DND-41 (cell line): ENCODE results near the gene CYP26C1.

Experiments used
- ATAC-seq: fragments of 200-7000 bp; cut with Tn5 transposase; 3 replicates; pipeline ENCODE4 v1.9.1; 2021; ENCODE audit warnings: low read depth; ENCODE audit not compliant: insufficient read depth
- DNase-seq: peaks from one replicate; pipeline ENCODE4 v3.0.0-alpha.2; 2020
- H2AFZ ChIP-seq: 2 replicates; pipeline ENCODE4 v1.6.0; 2012; ENCODE audit warnings: low read depth, low read length
- H3K27ac ChIP-seq: 2 replicates; pipeline ENCODE4 v1.5.1; 2012; ENCODE audit warnings: low read length, inconsistent platforms
- H3K27me3 ChIP-seq: fragments of 200-600 bp; sonication (generic); 2 replicates; pipeline ENCODE4 v1.6.0; 2012; ENCODE audit warnings: low read length, mild to moderate bottlenecking, inconsistent platforms; ENCODE audit not compliant: insufficient read depth, poor library complexity
- H3K36me3 ChIP-seq: 2 replicates; pipeline ENCODE4 v1.5.1; 2012; ENCODE audit warnings: low read length, inconsistent platforms; ENCODE audit not compliant: insufficient read depth
- H3K4me1 ChIP-seq: 2 replicates; pipeline ENCODE4 v1.5.1; 2012; ENCODE audit warnings: mild to moderate bottlenecking, low read length; ENCODE audit not compliant: insufficient read depth
- H3K4me2 ChIP-seq: 2 replicates; pipeline ENCODE4 v1.6.0; 2012; ENCODE audit warnings: mild to moderate bottlenecking, moderate library complexity, low read length, inconsistent platforms; ENCODE audit not compliant: insufficient read depth
- H3K4me3 ChIP-seq, 2 experiments: fragments of 200-600 bp in 1 of 2; shearing (Covaris generic) in 1 of 2; 2 replicates each; pipeline ENCODE4 v1.5.1; 2012 to 2016; ENCODE audit warnings: inconsistent platforms in 2 of 2, low read length in 2 of 2, mild to moderate bottlenecking in 2 of 2, low read depth in 1 of 2, moderate library complexity in 1 of 2
- H3K79me2 ChIP-seq: 2 replicates; pipeline ENCODE4 v1.6.0; 2012; ENCODE audit warnings: low read length, inconsistent platforms; ENCODE audit not compliant: insufficient read depth
- H3K9ac ChIP-seq: 2 replicates; pipeline ENCODE4 v1.6.0; 2012; ENCODE audit warnings: low read depth, mild to moderate bottlenecking, inconsistent platforms, low read length, moderate library complexity
- H3K9me3 ChIP-seq: 2 replicates; pipeline ENCODE4 v1.5.1; 2012; ENCODE audit warnings: low read length, moderate library complexity, mild to moderate bottlenecking, inconsistent platforms; ENCODE audit not compliant: insufficient read depth, severe bottlenecking
- H4K20me1 ChIP-seq: 2 replicates; pipeline ENCODE4 v1.6.0; 2012; ENCODE audit warnings: low read length; ENCODE audit not compliant: insufficient read depth
- EZH2 ChIP-seq: IDR thresholded peaks from 3 replicates; pipeline ENCODE4 v1.6.1; 2012; ENCODE audit warnings: borderline replicate concordance, low read depth, mild to moderate bottlenecking, moderate library complexity, low read length, inconsistent platforms; ENCODE audit not compliant: severe bottlenecking
- TF ChIP-seq, protein P1 (sequence below): IDR thresholded peaks from 2 replicates; pipeline ENCODE4 v1.5.1; 2012; ENCODE audit warnings: borderline replicate concordance, low read length, moderate library complexity, mild to moderate bottlenecking; ENCODE audit not compliant: poor library complexity, severe bottlenecking; ENCODE audit errors: extremely low read depth

Gene CYP26C1

DNA sequence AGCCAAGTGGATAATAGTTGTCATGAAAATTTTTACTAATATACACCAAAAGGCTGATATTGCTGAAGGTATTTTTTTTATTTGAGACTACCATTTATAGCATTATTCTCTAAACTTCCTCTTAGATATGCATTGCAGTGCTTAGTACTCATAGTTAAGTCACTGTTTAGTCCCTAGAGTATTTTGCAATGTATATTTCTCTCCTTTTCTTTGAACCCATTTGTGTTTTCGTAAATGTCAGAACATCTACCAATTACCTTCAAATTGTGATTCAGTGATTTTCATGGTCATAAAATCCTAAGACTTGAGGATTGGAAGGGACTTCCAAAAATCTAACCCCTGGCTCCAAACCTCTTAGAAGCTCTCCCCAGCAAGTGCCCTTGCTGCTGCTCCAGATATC lies 21.5 kb upstream of the CYP26C1 start:
- H3K9ac ChIP-seq = no peak overlapping the region
- TF ChIP-seq, protein P1, sequence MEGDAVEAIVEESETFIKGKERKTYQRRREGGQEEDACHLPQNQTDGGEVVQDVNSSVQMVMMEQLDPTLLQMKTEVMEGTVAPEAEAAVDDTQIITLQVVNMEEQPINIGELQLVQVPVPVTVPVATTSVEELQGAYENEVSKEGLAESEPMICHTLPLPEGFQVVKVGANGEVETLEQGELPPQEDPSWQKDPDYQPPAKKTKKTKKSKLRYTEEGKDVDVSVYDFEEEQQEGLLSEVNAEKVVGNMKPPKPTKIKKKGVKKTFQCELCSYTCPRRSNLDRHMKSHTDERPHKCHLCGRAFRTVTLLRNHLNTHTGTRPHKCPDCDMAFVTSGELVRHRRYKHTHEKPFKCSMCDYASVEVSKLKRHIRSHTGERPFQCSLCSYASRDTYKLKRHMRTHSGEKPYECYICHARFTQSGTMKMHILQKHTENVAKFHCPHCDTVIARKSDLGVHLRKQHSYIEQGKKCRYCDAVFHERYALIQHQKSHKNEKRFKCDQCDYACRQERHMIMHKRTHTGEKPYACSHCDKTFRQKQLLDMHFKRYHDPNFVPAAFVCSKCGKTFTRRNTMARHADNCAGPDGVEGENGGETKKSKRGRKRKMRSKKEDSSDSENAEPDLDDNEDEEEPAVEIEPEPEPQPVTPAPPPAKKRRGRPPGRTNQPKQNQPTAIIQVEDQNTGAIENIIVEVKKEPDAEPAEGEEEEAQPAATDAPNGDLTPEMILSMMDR = no peak
- TF ChIP-seq EZH2 = no peak
- no peaks in the 10 kb centered on the region for H3K27me3 ChIP-seq
- H3K9me3 ChIP-seq = no peaks in the 10 kb centered on the region
- no peak overlapping the region for H3K4me3 ChIP-seq
- no peaks in the 10 kb centered on the region for H3K36me3 ChIP-seq
- H4K20me1 ChIP-seq = no peaks in the 10 kb centered on the region
- no peak overlapping the region for H3K4me2 ChIP-seq
- no peaks in the 10 kb centered on the region for H3K4me1 ChIP-seq
- no peak for ATAC-seq
- H3K27ac ChIP-seq = no peak overlapping the region
- no peak overlapping the region for H2AFZ ChIP-seq
- no peak for DNase-seq
- H3K79me2 ChIP-seq = no peaks in the 10 kb centered on the region

DNA sequence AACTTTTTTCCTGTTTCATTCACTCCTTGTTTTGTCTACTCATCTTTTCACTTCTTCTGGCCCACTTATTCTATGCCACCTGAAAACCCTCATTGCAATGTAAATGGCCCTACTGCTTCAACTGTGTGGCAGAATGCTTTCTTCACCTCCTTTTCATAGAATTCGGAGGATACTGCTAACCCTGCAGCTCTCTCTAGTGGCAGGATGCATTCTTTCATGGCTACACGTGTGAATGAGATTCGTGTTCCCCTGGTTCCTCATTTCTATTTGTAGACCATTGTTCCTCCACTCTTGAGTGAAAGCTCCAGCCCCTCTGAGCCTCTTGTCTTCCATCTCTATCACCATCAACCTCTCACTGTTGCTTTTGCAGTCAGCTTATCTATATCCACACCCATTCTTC lies 20.9 kb upstream of the CYP26C1 start:
- H3K79me2 ChIP-seq = no peaks in the 10 kb centered on the region
- H3K9ac ChIP-seq = no peak overlapping the region
- H3K4me1 ChIP-seq = no peaks in the 10 kb centered on the region
- no peaks in the 10 kb centered on the region for H3K27me3 ChIP-seq
- DNase-seq (no peak), ATAC-seq (peak; percentile 33; the same call in 1 of the 3 replicates)
- no peak overlapping the region for H3K4me2 ChIP-seq
- H3K9me3 ChIP-seq = no peaks in the 10 kb centered on the region
- H3K4me3 ChIP-seq = no peak overlapping the region
- H3K36me3 ChIP-seq = no peaks in the 10 kb centered on the region
- TF ChIP-seq, protein P1 = peak; percentile 50
- TF ChIP-seq EZH2 = no peak
- H3K27ac ChIP-seq = no peak overlapping the region
- no peak overlapping the region for H2AFZ ChIP-seq
- no peaks in the 10 kb centered on the region for H4K20me1 ChIP-seq

DNA sequence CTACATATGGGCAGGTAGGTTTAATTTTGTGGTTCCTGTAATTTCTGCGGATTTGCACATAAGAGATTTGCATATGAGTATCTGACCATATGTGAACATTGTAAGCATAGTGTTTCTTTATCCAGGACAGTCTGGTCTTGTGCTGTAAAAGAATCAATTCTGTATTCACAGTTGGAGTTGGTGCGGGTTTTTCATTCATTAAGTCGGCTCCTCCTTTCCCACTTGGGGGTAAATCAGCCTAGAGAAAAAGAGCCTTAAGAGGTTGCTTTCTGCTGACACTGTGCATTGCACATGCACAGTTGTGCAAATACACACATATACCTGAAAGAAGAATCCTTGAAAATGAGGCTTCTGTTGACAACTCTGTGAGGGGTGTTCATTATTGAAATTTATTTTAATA lies 6.1 kb upstream of the CYP26C1 start:
- no peaks in the 10 kb centered on the region for H3K79me2 ChIP-seq
- TF ChIP-seq, protein P1 = no peak
- TF ChIP-seq EZH2 = no peak
- no peaks in the 10 kb centered on the region for H3K9me3 ChIP-seq
- DNase-seq (no peak), ATAC-seq (no peak)
- H2AFZ ChIP-seq = no peak overlapping the region
- H4K20me1 ChIP-seq = no peaks in the 10 kb centered on the region
- H3K9ac ChIP-seq = no peak overlapping the region
- H3K27ac ChIP-seq = no peak overlapping the region
- no peaks in the 10 kb centered on the region for H3K27me3 ChIP-seq
- no peaks in the 10 kb centered on the region for H3K4me1 ChIP-seq
- no peak overlapping the region for H3K4me3 ChIP-seq
- H3K4me2 ChIP-seq = no peak overlapping the region
- H3K36me3 ChIP-seq = peaks cover 16% of the 10 kb centered on the region; the same call in 1 of the 2 replicates

DNA sequence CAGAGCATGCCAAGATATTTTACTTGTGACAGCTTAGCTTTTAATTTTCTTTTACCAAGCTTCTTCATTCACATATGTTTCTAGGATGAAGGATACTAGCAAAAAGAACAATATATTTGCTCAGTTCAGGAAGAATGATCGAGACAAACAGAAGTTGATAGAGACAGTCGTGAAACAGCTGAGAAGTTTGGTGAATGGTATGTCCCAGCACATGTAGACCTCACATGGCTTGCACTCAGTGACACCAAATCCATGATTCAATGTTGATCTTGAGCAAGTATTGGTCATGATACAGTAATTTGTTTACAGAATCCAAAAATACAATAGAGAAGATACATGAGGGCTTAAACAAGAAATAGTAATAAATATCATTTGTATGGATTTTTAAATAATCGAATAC lies 2.5 kb upstream of the CYP26C1 start:
- Histone ChIP-seq H3K4me3 (no peak overlapping the region), H3K9ac (no peak overlapping the region), H4K20me1 (no peaks in the 10 kb centered on the region), H3K36me3 (peaks cover 42% of the 10 kb centered on the region), H3K4me2 (no peak overlapping the region), H3K27me3 (no peaks in the 10 kb centered on the region), H3K79me2 (no peaks in the 10 kb centered on the region), H3K4me1 (no peaks in the 10 kb centered on the region), H2AFZ (no peak overlapping the region), H3K27ac (no peak overlapping the region), H3K9me3 (no peaks in the 10 kb centered on the region)
- TF ChIP-seq EZH2 = no peak
- TF ChIP-seq, protein P1 = no peak
- ATAC-seq (no peak), DNase-seq (no peak)
